Stimulated activated CD8-positive, alpha-beta memory T cell treated with anti-CD3 and anti-CD28 coated beads, Interleukin-15, amount 100 ng/mL, for 48 hours (primary cell): ENCODE results near the gene SIGLEC8.
"Not testable (repeated sequence)": the region's sequence is repeated elsewhere in the genome, so short reads cannot be mapped to it uniquely, and the experiment has no call there.

Experiments used
- DNase-seq, 2 donors: peaks; one replicate each; pipeline ENCODE4 v3.0.0-alpha.2; 2020; ENCODE audit warnings: low read depth in 2 of 2

The SIGLEC8 gene

DNA sequence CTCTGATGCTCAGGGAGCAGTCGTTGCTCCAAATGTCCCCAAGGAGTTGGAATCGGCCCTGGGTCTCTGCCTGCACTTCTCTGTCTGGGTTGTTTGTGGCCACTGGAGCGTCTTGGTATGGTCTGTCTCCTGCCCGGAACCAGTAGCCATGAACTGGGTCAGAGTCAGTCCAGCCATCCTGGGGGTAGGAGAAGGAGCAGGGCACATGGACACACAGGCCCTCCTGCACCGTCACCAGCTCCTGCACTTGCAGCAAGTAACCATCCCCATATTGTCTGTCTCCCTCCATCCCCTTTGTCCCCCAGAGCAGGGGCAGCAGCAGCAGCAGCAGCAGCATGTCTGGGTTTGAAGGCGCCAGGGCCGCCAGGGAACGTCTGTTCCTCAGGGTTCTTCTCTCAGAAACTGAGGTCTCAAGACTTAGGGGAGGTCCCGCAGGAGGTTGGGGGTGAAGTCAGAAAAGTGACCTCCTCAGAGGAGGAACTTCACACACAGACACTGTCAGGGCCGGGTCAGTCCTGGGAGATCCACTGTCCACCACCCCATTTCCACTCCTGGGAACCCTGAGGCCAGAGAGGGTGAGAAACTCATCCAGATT lies at the start of gene SIGLEC8:
Gene SIGLEC8 (minus strand): TSS at position 404 of the 595 bp plus-strand sequence. CDS start 67 bp downstream, at position 337.
- DNase-seq, result no peak

DNA sequence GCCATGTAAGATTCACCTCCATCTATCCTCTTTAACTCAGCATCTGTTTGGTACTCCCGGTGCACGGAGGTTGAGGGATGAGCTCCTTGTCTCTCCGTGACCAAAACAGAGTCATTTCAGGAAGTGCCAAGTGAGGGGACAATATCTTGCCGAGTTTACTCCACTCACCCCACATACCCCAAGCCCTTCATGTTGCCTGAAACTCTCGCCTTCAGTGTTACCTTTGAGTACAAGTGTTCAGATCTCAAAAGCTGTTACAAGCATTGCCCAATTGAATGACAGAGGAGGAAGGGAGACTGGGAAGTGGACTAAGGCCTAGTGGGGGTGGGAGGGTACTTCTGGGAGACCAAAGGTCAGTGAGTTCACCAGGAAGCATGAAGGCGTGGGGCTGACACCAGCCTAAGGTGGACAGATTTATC lies 49.4 kb upstream of the SIGLEC8 start:
- DNase-seq, result no peak

DNA sequence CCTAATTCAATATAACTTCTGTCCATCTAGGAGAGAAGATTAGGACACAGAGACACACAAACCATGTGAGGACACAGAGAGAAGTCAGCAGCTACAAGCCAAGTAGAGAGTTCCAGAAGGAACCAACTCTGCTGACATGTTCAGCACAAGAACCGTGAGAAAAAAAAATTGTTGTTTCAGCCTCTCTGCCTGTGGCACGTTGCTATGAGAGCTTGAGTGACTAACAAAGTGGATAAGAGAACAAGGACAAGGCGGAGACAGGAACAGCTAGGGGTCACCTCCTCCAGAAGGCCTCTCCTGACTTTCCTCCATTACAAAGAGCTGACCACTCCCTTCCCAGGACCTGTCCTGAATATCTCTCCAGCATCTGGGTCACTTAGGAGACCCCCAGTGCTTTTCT lies 48.9 kb upstream of the SIGLEC8 start:
- no peak for DNase-seq

DNA sequence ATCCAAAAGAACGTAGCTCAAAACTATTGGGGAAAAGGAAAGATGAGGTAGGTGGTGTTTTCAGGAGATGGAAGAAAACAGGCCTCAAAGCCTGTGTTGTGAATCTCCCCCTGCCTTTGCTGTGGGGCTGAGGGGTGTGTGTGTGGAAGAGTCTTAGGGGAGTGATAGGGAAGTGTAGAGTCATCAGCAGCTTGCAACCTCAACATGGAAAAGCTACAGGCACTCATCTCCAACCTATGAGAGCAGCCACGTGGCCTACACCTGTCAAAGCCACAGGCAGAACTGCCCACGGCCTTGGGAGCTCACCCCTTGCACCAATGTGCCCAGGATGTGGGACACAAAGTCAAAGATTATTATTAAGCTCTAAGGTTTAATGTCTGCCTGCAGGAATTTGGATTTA lies 47.6 kb upstream of the SIGLEC8 start:
- DNase-seq, result no peak

DNA sequence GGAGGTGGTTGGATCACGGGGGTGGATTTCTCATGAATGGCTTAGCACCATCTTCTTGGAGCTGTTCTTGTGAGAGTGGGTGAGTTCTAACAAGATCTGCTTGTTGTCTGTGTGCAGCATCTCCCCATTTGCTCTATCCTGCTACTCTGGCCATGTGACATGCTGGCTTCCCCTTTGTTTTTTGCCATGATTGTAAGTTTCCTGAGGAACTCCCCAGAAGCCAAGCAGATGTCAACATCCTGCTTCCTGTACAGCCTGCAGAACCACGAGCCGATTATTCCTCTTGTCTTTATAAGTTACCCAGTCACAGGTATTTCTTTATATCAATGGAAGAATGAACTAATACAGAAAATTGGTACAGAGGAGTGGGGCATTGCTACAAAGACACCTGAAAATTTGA lies 45.6 kb upstream of the SIGLEC8 start:
- DNase-seq, result no peak

DNA sequence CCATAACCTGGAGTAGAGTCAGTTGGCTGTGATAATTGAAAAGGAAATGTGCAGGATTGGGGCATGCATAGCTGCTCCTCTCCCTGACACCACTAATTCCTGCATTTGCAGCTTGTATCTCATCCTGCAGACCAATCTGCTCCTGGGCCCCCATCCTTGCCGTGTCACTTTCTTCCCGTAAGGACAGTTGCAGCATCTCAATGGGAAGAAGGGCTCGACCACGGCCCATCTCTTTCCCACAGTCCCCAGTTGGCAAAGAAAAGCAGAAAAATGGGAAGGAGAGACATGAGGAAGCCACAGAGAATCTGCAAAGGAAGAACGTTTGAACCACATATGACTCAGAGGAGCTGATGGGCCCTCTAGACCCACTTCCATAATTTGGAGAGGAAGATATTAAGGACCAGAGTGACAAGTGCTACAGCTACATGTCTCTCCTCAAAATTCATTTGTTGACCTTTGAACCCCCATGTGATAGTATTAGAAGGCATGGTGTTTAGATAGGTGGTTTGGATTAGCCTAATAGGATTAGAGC lies 45.1 kb upstream of the SIGLEC8 start:
- no peak for DNase-seq

DNA sequence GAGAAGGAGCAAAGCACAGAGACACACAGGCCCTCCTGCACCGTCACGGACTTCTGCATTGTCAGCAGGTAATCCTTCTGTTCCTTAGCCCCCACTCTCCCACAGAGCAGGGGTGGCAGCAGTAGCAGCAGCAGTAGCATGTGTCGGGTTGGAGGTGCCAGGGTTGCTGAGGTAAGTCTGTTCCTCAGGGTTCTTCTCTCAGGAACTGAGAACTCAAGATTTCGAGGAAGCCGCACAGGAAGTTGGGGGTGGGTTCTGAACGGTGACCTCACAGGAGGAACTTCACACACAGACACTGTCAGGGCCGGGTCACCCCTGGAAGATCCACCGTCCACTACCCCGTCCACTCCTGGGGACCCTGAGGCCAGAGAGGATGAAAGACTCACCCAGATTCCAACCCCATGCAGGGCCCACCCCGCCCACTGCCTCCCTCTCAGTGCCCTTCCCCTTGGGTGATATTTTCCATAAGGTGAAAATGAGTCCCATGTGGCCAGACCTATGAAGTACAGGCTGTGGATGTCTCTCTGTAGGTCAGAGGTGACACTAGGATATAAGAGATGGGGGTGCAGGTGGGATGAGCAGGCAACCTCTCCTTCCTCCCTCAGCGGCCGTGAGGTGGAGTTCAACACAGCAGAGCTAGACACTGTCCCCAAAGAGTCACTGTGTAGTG lies 43.5 kb upstream of the SIGLEC8 start, which contains the start of gene SIGLEC12:
Gene SIGLEC12 (minus strand): TSS at position 207 of the 670 bp plus-strand sequence. CDS start 67 bp downstream, at position 140.
- DNase-seq, result peak in 1 of 2 donors; percentile 20

DNA sequence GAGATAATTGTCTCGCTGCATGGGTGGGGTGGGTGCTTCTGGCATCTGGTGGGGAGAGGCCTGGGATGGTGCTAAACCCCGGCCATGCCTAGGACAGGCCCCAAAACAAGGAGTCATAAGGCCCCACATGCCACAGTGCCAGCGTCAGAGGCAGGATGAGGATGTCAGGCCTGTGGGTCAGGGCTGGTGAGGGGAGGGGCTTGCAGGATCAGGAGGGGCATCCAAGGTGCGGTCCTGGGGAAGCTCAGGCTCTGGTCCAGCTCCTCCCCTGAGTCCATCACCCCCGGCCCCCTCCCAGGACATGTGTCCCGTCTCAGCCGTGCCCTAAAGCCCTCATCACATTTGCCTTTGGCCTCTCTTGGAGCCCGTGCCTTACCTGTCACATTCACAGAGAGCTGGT lies 42.7 kb upstream of the SIGLEC8 start:
- DNase-seq, result not testable (repeated sequence)

DNA sequence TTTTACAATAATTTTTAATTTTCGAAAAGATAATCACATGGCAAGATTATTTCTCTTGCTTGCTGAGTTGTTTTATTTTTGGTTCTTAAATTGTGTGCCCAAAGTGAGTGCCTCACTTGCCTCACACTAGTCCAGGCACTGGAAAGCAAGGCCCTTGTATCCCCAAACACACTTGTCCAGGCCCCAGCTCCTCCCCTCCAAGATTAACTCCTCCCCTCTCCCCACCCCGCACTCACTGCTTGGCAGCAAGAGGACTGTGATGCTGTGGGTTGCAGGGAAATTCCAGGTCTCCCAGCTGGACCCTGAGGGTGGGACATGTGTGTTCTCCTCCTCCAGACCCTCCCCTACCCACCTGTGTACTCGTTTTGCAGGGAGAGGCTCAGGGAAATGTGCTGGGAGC lies 39.4 kb upstream of the SIGLEC8 start:
- DNase-seq, result no peak

DNA sequence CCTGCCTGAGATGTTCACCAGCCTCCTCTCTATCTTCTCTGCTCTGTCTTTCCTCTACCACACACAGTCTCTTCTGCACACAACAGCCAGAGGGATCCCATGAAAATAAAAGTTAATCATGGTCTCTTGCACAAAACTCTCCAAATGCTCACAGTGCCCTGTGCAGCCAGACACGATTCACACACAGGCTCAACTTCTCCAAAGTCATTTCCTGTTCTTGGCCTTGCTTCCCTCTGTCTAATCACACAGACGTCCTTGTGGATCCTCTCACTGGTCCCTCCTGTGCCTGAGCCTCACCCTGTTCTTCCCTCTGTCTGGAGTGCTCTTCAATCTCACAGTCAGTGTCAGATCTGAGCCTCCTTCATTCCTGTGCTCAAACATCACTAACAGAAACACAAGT lies 35.5 kb upstream of the SIGLEC8 start:
- DNase-seq, result no peak

DNA sequence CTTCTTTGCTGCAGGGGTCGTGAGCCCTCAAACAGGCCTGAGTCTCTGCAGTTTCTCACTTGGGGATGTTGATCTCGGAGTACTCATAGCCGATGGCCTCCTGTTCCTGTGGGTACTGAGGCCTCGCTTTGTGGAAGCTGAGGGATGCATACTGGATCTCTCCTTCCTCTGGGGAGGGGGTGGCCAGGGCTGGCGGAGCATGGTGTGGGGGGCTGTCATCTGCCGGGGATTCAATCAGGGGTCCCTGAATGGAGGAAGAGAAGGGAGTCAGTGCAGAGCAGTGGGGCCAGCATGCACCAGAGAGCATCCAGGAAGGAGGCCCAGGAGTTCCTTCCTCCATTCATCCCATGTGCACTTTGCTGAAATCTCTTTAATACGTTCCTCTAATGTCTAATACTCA lies 33.3 kb upstream of the SIGLEC8 start:
- no peak for DNase-seq

DNA sequence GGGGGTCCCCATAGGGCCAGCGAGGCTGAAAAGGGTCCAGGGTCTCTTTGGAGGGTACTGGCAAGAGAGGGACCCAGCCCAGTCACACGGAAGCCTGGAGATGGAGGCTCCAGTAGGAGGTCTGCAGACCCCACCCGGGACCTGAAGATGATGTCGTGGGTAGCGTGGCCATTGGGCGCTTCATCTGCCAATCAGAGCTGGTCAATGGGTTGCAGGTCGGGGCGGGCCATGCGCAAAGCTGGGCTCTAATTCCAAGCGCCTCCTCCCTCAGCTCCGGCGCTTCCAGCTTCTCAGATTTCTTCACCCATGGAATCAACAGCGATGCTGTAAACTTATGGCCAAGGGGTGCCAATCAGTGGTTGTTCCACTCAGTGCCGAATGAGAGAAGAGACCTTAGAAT lies 32.4 kb upstream of the SIGLEC8 start:
- no peak for DNase-seq

DNA sequence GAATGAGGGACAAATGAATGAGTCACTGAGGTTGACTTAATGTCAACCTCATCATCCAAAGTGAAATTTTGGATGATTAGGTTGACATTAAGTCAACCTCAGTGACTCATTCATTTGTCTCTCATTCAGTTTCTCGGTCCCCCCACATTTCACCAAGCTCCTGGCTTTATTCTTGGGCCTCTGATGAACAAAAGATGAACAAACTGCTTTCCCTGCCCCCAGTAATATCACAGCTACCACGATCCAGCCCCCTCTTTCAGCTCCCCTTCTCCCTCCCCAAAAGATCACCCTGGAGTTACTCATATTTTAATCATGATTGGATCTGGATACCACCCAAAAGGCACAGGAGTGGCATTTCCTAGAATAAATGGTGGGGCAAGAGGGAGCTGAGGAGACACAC lies 30.9 kb upstream of the SIGLEC8 start:
- peak; percentile 21 to 30 for DNase-seq

DNA sequence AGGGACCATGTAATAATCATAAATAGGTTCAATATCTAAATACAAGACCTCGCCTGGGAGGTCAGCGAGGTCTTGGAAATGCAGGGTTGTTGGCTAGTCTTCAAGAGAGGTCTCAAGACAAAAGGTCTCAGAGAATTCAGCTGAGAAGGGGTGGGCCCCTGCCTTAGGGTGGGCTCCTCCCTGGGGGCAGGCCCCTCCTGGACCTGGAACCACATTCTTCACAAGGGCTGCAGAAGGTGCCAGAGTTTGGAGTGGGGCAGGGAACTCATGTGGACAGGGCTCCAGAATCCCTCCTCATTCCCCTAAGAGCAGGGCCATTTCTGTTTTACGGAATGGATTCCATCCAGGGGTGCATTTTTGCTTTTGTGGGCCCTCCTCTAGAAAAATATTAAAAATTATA lies 30.2 kb upstream of the SIGLEC8 start:
- no peak for DNase-seq

DNA sequence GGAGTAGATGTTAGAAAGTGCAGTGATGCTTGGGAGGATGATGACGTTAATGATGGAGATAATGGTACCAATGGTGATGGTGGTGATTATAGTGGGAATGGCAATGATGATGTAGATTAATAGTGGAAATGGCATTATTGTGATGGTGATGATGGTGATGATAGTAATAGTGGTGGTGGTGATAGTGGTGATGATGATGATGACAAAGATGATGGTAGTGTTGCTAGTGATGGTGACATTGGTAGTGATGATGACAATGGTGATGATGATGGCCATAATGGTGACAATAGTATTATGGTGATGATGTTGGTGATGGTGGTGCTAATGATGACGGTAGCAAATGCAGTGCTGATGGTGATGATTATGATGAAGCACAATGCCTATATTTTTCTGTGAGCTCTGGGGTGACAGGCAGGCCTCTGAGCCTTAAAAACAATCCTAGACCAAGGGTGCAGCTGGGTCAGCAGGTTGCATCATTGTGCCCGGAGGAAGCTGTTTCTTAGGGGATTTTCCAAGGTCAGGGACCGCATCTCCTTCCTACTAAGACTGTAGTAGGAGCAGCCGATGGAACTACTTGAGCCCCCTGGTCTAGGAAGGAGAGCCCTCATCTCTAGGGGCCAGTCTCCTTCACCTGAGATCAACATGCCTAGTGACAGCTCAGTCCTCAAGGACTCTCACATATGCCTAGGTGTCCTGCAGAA lies 27.9 kb upstream of the SIGLEC8 start:
- DNase-seq, result no peak

DNA sequence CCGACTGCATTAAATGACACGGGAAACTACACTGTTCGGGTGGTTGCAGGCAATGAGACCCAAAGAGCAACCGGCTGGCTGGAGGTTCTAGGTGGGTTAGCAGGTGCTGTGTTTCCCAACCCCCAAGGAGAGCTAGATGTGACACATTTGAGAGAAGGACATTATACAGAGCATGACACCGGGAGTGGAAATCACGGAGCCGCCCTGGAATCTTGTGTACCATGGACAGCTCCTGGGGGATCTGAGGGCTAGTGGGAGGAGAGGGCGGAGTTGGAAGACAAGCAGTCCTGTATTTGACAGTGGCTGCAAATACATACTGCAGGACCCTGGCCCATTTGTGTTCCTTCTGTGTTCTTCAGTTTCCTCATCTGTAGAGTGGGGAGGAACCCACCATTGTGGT lies 22.3 kb upstream of the SIGLEC8 start:
- DNase-seq, result no peak

DNA sequence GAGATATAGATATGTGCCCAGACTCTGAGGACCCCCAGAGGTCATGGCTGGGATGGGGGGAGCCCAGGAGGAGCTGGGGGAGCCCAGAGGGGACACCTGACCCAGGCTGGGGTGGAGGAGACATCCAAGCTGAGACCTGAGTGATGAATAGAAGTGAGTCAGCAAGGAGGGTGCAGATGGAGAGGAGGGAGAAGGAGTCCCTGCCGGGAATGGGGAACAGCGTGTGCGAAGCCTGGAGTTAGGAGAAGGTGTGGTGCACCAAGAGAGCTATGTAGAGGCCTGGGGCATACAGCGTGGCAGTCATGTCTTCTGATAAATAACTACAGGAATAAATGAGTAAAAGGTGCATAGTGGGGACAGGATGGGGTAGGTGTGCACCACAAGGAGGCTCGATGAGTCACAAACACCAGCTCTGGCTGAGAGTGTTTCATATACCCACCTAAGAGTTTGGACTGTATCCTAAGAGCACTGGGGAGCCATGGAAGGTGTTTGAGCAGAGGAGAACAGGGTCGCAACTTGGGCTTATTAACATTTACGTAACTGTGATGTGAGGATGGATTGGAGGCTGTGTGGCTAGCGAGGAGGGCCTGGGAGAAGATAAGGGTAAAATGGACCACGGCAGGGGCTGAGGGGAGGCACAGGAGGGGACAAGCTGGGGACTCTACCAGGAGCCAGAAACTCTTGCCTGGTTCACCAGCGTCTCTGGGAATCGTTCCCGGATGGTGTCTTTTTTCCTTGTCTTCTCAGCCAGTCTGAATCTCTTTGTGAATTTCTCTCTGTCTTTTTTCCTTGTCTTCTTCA lies 21.5 kb upstream of the SIGLEC8 start:
- peak; percentile 20 to 35 for DNase-seq

DNA sequence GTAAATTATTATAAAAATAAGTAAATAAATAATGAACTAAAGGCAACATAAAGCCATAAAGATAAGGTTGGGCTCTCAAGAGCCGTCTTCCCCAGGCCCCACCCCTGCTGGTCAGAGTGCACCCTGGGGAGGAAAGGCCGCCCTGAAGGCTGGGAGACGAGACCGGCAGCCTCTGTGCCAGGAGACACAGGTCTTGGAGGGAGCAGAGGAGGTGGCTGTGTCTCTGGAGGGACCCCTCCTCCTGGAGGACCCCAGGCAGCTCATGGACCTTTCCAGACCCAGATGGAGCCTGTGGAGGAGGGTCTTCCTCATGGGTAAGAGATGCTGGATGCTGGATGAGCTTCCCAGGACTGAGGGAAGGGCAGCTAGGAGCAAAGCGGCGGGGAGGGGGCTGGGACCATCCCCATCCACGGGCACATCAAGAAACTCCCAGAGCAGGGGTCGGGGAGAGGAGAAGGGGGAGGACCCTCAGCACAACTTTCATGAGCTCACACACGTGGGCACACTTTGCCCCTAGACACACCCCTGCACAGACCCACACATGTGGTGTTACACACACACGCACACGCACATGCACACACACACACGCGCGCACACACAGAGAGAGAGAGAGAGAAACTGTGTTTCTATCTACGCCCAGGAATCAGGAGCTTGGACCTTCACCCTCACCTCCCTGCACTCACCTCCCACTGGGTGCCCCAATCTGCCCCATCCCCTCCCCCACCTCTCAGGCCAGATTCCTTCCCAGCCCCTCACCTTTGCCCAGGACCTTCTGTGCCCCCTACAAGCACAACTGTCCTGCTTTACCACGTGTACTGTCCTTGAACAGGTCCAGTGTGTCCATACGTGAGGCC lies 20.4 kb upstream of the SIGLEC8 start, which contains the start of gene CEACAM18:
Gene CEACAM18 (plus strand): TSS at position 159 of the 854 bp plus-strand sequence.
- DNase-seq, result no peak

DNA sequence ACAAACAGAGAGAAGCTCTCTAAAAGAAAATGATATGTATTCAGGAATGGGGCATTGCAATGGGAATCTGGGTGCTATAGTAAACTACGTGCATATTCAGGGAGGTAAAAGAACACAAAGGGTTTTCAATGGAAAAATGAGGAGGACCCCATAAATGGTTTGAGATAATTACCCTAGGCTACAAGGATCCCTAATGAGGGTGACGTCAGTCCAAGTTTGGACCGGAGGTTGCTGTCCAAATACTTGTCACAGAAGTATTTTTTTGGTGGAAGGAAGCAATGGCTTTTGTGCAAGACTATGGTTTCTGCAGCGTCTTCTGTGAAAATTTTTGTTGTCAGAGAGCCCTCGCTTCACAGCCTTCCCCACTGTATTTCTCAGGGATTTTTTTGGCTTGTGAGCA lies 19.1 kb upstream of the SIGLEC8 start:
- DNase-seq, result no peak

DNA sequence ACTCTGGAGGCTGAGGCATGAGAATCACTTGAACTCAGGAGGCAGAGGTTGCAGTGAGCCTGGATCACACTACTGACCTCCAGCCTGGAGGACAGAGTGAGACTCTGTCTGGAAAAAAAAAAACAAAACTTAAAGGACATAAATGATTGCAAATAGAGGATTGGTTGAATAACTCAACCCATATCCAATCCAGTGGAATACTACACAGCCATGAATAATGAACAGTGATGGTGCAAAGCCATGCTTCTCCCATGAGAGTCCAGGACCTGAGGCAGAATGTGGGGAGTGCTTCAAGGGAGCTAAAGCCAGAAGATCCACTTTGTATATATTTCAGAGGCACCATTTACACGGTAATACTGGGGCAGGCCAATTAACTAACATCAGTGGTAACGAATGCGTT lies 17.9 kb upstream of the SIGLEC8 start:
- no peak for DNase-seq
